Inflammatory macrophage treated with lipopolysaccharide for 1 hour (primary cell): ENCODE data around the gene SNX4.
"Not testable (repeated sequence)": the region's sequence is repeated elsewhere in the genome, so short reads cannot be mapped to it uniquely, and the experiment has no call there.

Experiments
- DNase-seq, 2 donors: peaks; one replicate each; pipeline ENCODE4 v3.0.0-alpha.2; 2020 to 2022

Gene SNX4

GRCh38 chr3:125519678-125520562 is at the start of gene SNX4:
Gene SNX4, minus strand, starts transcription at chr3:125520202. Its CDS starts 30 bp downstream, at chr3:125520172.
- peak; percentile 95 to 97 for DNase-seq

GRCh38 chr3:125556314-125556713 is 36.3 kb upstream of the SNX4 start:
- DNase-seq: no peak

- no peak for DNase-seq
These were observed 32.4 kb upstream of the SNX4 start for GRCh38 chr3:125552401-125552800.

DNA sequence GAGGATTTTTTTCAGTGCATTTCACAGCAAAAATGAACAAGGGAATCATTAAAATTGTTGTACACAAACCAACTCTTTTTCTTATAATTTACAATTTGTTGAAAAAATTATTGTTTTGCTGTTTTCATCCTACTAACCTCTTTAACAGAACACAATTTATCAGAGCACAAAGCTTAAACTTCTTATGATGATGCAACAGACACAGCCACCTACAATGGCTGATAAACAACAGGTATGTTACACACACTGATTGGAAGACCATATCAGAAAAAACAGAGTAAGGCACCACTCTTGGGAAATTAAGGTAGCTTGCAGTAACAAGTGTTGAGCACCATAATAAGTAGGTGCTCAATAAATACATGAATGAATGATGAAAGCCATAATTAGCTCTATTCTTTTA is 8.9 kb upstream of the SNX4 start:
- DNase-seq: no peak

DNA sequence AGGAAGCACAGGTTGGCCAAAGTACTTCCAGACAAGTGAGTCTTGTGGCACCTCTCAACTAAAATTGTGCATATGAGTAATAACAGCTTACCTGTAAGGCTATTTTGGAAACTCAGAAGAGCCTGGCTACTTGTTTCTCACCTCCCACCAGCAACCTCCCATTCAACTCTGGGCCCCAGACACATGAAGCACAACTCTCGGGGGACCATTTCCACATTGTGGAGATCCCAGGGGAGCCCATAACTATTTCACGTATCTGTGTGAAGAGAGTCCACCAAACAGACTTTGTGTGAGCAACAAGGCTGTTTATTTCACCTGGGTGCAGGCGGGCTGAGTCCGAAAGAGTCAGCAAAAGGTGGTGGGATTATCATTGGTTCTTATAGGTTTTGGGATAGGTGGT is 5.2 kb upstream of the SNX4 start:
- DNase-seq: no peak

- DNase-seq: not testable (repeated sequence)
These were observed 539 bp upstream of the SNX4 start for GRCh38 chr3:125520563-125520919.

DNA sequence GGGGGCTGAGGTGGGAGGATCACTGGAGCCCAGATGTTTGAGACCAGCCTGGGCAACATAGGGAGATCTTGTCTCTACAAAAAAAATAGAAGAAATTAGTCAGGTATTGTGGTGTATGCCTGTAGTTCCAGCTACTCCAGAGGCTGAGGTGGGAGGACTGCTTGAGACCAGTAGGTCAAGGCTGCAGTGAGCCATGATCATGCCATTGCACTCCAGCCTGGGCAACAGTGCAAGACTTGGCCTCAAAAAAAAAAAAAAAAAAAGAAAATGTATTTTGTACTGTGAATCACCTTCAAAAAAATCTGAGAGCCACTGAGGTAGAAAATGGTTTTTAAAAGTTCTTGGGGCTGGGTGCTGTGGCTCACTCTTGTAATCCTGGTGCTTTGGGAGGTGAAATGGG is 4.6 kb downstream of the SNX4 start:
- no peak for DNase-seq

DNA sequence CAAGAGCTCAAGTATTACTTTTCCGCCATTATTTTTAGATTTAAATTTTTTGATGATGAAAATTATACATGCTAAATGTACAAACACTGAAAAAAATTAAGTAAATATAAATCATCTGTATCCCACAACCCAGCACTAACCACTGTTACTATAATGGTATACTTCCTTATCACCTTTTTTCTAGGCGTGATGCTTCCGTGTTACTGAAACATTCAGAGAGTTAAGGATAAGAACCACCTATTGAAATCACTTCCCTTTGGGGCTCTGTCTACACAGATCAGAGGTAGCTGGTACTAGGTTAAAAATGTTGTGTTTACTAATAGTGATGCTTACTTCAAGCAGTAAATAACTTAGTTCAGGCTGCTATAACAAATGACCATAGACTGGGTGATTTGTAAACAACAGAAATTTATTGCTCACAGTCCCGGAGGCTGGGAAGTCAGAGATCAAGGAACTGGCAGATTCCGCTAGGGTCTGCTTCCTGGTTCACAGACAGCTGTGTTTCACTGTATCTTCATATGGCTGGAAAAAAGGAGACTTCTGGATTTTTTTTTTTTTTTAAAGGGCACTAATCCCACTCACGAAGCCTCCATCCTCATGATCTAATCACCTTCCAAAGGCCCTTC is 6.4 kb downstream of the SNX4 start:
- no peak for DNase-seq

DNA sequence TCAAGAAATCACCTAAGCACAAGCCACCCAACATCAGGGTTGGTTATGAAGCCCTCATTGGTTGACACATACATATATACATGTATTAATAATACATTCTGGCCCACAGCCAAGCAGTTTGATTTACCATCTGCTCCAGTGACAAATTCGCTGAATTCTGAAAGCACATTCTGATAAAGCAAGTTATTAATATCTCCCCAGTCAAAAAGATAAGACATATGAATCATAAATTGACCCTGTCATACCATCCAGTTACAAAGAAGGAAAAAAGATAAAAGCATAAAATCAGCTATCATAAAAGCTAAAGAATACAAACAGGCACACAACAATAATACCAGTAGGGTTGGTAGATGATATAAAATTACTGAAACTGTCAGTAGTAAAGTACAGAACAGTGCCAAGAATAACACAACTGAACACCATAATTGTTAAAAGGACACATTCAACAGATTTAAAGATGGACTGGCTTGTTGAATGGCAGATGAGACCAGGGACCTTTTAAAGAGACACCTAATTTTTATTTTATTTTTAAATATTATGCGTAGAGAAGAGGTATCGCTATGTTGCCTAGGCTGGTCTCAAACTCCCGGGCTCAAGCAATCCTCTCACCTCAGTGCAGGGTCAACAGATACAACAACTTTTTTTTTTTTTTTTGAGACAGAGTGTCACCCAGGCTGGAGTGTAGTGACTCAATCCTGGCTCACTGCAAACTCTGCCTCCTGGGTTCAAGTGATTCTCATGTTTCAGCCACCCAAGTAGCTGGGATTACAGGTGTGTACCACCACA is 7.7 kb downstream of the SNX4 start:
- DNase-seq: no peak

DNA sequence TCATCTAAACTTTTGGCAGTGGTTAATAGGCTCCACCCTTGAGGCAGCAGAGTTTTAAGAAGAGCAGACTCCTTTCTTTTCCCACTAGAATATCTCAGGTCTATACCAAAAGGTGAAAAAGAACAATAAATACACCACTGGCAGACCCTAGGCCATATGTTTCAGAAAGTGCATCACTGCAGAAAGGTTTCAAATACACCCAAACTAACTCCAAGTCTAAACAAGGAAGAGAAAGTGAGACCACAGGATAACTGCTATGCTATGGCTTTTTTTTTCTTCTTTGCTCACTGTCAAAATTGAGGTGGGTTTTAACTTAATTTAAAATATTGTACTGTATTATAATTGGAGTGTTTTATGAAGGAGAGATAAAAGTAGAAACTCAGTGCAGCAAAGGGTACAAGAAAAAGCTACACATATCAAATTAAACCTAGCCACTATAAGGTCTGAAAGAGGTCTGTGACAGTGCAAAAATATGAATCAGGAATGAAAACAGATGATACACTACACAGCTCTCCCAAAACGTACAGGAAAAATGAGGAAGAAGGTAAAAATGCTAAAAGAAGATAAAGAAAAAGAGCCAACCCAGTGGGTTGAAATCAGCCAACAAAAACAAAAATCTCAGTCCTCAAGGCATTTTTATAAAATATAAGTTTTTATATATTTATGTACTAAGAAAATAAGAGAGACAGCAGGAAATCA is 8.4 kb downstream of the SNX4 start:
- no peak for DNase-seq

DNA sequence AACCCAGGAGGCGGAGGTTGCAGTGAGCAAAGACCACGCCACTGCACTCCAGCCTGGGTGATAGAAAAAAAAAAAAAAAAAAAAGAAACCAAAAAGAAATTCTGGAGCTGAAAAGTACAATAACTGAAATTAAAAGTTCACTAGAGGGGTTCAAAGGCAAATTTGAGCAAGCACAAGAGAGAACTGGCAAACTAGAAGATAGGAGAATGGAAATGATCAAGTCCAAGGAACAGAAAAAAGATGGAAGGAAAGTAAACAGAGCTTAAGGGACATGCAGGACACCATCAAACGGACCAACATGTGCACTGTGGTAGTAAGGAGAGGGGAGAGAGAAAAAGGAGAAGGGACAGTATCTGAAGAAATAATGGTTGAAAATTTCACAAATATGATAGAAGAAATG is 12.9 kb downstream of the SNX4 start:
- DNase-seq: no peak

DNA sequence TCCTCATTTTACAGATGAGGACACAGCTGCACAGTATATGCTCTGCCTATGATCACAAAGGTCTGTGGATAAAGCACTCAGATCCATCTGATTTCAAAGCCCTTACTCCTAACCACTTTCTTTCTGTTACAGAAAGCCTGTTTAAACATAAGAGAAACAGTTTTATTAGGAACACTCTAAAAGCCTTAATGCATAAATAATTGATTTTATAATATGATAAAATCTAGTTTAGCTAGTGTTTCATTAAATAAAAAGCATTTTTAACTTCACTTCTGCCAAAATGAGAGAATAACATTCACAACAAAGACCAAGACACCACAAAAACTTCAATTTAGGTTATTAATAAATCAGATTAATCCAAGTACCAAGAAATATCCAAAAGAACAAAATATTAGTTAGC is 21.4 kb downstream of the SNX4 start:
- no peak for DNase-seq

DNA sequence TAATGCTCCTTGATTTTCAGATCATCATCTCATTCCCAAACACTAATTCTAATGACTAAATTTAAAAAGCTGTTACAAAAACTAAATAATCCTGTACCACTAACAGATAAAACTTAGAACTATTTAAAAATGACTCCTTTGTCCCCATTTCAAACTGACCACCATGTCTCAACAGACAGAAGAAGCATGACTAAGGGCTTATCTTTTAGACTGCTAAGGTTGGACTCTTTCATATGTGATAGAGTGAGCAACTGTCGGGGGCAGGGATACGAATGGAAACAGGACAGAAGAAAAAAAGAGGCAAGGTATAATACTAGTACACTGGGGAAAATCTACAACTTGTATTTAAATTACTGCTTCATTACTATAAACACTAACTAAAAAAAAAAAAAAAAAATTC is 23.3 kb downstream of the SNX4 start:
- no peak for DNase-seq

DNA sequence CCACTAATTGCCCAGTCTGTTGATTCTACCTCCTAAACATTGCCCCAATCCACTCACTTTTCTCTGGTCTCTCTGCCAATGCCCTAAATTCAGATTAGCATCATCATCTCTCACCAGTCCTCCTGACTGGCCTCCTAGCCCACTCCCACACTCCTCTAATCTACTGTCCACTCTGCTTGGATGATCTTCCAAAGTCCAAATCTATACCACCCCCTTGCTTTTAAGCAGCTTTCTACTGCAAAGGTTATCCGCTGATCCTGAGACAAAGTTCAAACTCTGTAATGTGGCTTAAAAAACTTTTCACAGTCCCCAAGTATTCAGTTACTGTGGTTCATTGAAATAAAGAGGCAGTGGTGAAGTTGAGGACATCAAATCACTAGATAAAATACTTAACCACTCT is 37.6 kb downstream of the SNX4 start:
- no peak for DNase-seq

DNA sequence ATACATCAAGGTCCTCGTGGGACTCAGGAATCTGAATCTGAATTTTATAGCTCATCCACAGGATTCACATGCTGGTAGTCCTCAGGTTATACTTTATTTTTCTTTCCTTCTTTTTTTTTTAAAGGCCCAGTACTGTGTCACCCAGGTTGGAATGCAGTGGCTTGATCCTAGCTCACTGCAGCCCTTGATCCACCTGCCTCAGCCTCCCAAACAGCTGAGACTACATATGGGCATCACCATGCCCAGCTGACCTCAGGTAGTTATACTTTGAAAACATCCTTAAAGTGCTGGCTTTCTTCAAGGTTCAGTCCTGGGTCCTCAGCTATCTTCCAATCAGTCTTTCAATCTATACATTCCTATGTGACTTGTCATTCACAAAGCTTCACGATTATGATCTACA is 38.2 kb downstream of the SNX4 start:
- no peak for DNase-seq

DNA sequence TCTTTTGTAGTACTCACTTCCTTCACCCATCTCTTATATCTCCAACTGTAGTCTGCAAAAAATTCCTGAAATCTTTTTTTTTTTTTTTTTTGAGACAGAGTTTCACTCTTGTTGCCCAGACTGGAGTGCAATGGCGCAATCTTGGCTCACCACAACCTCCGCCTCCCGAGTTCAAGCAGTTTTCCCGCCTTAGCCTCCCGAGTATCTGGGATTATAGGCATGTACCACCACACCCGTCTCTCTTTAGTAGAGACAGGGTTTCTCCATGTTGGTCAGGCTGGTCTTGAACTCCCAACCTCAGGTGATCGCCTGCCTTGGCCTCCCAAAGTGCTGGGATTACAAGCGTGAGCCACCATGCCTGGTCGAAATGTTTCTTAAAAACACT is 38.6 kb downstream of the SNX4 start:
- DNase-seq: not testable (repeated sequence)

DNA sequence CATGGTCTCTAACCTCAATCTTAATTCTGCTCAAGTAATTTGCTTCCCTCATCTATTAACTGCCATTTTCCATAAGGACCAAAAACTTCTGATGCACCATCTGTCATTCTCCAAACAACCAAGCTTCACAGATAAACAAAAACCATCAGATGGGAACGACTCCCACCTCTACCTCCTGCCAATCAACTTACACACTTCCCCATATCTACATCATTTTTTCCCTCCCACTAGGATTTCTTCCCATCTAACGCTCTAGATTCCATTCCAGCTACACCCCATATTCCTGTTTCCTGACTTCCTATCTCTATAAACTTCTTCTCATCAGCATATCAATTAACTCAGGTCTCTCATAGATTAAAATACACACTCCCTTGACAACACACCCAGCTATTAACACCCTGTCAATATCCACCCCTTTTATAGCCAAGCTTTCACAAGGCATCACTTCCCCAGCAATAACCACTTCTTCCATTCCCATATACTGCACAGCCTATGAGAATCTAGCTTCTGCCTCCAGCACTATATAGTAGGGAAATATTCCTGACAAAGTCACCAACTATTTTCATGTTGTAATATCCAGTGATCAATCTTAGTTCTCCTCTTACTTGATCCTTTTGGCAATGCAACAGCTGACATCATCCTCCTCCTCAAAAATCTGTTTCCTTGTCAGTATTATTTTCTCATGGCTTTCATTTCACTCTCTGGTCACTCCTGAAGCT is 39.2 kb downstream of the SNX4 start:
- DNase-seq: peak; percentile 57 to 81

DNA sequence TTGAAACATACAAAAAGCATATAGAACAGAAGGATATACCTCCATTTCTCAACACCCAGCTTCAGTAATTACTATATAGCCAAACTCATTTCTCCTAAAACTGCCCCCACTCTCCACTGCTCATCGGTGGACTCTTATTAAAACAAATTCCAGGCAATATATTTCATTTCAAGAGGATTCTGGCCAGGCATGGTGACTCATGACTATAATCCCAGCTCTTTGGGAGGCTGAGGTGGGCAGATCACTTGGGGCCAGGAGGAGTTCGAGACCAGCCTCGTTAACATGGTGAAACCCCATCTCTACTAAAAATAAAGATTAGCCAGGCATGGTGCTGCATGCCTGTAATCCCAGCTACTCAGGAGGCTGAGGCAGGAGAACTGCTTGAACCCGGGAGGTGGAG is 40.9 kb downstream of the SNX4 start:
- DNase-seq: no peak

DNA sequence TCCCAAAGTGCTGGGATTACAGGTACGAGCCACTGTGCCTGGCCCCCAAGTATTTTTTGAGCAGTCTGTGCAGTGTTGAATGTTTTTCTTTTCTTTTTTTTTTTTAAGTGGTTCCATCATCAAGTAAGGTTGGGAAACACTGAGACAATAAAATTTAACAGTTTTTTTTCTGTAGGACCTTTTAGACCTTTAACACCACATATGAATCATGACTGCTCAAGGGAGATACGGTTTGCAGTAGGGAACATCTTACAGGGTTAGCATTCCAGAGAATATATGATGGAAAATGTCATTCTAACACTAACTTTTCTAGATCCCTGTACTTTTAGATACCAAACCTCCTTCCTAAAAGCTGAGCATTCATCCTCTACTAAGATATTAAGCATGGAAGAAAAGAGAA is 41.7 kb downstream of the SNX4 start:
- DNase-seq: no peak

- DNase-seq: no peak
These were observed 42.3 kb downstream of the SNX4 start for GRCh38 chr3:125477701-125478100.

GRCh38 chr3:125470671-125471070 is 49.3 kb downstream of the SNX4 start:
- DNase-seq: no peak

GRCh38 chr3:125462722-125463299 is 57.2 kb downstream of the SNX4 start:
- no peak for DNase-seq
